Measurements from ENCODE around the gene CLDN5.

GRCh38 chr22:19559956-19560355 lies 35.7 kb upstream of the CLDN5 start:
- no peak for TF ChIP-seq CTCF (conservative IDR thresholded peaks at IDR 0.05; ENCODE audit: low read depth, low read length)
- no peak for TF ChIP-seq EZH2 (IDR thresholded peaks at IDR 0.05; ENCODE audit: low read length, unreplicated experiment)
- TF ChIP-seq EZH2phosphoT487 (IDR thresholded peaks at IDR 0.05; ENCODE audit: borderline replicate concordance, low read length) = no peak

Measured in PC-3 (cell line).